CD4-positive, alpha-beta T cell treated with Interferon gamma for 1 hour (primary cell): ENCODE results near the gene MTPN.

Experiments
- DNase-seq: peaks from one replicate; pipeline ENCODE4 v3.0.0-alpha.2; 2020

The MTPN gene

DNA sequence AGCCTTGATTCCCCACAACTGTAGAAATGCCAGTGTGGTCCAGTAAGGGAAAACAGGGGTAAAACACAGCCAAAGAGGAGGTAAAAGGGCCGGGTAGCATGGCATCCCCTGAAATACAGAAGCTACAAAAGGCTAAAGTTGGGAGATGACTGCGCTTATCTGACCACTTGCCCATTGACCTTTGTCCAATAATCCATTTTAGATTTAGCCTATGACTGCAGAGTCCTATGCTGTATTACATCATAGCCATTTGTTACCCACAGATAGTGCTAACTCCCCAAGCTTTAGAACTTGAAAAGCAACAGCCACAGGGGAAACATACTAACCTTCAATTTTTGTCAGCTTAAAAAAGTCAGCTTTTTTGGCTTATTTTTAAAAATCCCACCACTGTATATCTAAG lies 26.2 kb downstream of the MTPN start:
- DNase-seq: no peak

- DNase-seq: no peak
Measured at GRCh38 chr7:135950429-135950828, 26.7 kb downstream of the MTPN start.

- DNase-seq: no peak
Measured at GRCh38 chr7:135946289-135947055, 30.7 kb downstream of the MTPN start.

- no peak for DNase-seq
Measured at GRCh38 chr7:135944753-135945152, 32.4 kb downstream of the MTPN start.

- no peak for DNase-seq
Measured at GRCh38 chr7:135943134-135943879, 33.9 kb downstream of the MTPN start.

DNA sequence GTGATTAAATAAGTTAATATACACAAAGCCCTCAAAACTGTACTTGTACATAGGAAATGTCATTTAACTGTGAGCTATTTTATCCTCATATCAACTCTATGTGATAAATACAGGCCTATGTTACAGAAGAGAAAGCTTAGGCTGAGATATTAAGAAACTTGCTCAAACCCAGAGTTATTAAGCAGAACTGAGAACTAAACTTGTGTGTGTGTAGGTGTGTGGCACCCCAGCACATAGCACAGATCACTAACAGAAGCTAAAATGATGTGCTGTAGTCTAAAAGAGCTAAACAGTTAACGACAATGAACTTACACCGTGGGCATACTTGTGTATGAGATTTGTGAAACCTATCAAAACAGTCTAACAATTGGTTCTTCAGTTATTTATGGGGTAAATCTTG lies 34.5 kb downstream of the MTPN start:
- DNase-seq: no peak

DNA sequence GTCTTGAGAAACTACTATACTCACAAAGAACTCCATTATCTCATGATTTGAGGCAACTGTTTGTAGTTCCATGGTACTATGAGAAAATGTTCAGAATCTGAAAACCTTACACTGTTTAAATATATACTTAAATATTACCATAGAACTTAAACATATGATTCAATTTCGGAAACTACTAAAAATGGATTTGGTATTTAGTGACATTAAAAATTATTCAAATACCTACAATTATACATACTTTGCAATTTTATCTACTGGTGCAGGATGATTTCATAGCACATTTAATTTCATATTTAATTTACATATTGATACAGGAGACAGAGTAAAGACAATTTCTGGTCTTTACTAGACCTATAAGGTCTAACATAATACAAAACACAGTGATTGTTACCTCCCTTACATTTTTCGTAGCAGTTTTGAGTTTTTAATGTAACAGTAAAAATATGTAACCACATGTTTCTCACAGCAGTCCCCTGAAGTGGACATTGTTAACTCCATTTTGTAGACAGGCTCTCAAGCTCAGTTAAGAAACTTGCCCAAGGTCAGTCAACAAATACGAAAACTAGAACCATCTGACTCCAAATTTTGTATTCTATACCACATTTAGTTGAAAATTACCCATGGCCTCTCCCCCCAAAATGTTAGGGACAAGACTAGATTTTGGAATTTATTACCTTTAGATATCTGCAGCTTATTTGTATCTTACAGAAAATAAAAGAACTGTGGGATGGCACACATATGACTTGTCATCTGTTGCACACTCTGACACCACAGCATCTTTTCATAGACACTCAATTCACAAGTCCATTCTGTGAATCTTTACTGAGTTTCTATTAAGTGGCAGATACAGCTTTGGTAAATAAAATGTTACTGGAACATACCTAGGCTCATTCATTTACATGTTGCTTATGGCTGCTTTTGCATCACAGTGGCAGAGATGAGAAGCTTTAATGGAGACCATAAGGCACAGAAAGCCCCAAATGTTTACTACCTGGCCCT lies 36.8 kb downstream of the MTPN start:
- no peak for DNase-seq

GRCh38 chr7:135939261-135939812 lies 37.8 kb downstream of the MTPN start:
- DNase-seq: no peak

GRCh38 chr7:135938563-135938962 lies 38.6 kb downstream of the MTPN start:
- DNase-seq: no peak

GRCh38 chr7:135938086-135938485 lies 39.1 kb downstream of the MTPN start:
- no peak for DNase-seq

DNA sequence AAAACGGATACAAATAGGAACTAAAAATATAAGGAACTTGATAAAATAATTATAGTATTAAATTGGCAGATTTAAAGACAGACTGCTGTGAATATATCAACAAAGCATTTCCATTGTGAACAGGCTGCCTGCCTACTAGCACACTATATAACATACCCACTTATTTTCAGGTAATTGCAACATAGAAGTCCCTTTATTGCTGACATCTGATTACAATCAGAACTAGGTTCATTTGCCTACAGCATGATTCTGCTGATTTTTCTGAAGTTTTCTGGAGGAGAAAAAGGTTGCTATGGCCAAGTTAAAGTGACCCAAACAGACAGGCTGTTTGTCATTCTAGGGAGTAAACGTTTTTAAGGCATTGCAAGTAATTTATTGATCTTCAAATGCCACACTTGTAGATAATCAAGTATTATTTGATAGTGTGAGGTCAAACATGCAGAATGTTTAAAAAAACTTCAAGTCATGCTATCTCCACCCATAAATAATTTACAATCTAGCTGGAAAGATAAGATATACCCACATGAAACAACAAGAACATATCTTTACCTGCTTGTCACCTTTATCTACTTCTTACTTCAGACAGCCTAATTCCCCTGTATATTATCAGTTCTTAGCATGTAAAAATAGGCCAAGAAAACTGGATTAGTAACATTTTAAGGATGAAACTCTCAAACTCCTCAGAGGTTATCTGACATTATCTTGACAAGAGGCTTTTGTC lies 40.5 kb downstream of the MTPN start:
- DNase-seq: no peak

GRCh38 chr7:135934651-135935050 lies 42.5 kb downstream of the MTPN start:
- DNase-seq: no peak

GRCh38 chr7:135933509-135934188 lies 43.5 kb downstream of the MTPN start:
- DNase-seq: no peak

- no peak for DNase-seq
Measured at GRCh38 chr7:135932131-135932530, 45.0 kb downstream of the MTPN start.

DNA sequence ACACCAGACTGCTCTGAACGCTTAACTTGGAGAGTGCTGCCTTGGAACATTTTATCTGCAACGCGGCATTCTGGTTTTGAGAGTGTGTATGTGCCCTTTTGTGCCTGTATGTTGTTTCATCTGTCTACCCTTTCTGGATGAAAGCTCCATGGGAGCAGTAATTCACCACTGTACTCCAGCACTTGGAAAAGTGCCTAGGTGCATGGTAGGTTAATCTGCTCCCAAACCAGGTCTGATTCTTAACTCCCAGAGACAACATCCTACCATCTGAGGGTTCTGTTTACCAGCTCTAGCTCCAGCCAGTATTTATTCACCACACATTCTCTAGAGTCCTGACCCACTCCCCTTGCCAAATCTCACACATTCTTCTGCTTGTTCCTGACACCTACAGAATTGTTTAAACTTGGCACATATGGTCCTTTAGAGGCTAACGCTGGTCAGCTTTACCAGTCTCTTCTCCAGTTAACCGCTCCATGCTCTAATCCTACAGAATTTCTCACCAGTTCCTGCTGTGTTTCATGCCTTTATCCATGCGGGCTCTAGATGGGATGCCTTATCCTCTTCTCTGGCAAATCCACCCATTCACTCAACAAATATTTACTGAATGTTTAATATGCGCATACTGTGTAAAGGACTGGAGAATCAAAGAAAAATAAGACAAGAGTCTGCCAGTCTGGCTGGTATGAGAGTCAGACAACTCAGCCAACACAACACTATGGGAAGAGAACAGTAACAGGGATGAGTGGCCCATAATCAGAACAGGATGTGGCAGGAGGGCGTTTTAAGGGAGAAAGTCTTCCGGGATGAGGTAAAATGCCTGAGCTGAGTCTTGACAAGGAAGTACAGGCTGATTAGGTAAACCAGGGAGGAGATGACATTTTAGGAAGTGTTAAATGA lies 46.3 kb downstream of the MTPN start:
- no peak for DNase-seq

GRCh38 chr7:135929722-135930141 lies 47.4 kb downstream of the MTPN start:
- DNase-seq: no peak

DNA sequence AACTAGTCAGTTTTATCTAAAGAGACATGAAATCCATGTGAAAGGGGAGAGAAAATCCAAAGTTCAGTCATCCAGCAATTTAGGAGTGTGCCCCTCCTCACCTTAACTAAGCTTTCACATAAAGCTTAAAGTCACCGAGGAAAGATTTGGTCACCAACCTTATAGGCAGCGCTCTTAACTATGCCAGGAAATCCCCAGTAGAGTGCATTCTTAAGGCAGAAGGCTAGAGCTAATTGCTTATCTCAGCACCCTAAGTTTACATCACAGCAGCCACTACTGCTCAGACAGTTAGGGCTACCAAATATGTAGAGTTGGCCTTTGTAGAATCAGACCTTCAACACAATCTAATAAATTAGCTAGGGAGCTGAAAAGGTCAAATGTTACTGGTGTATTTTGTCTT lies 47.9 kb downstream of the MTPN start:
- no peak for DNase-seq

- DNase-seq: no peak
Measured at GRCh38 chr7:135928136-135928535, 49.0 kb downstream of the MTPN start.

DNA sequence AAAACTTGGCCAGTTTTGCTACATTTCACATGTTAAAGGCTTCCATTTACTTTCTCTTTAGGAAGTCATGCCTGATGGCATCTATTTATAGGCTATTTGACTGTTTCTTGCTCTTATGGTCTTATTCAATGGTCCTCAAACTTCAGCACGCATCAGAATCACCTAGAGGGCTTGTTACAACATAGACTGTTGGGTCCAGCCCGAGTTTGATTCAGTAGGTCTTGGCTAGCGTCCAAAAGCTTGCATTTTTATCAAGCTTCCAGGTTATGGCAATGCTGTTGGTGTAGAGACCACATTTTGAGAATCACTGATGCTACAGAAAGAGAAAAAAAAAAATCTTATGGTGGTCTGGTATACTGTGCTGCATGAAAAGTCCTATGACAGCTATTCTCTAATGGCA lies 51.9 kb downstream of the MTPN start:
- DNase-seq: no peak

DNA sequence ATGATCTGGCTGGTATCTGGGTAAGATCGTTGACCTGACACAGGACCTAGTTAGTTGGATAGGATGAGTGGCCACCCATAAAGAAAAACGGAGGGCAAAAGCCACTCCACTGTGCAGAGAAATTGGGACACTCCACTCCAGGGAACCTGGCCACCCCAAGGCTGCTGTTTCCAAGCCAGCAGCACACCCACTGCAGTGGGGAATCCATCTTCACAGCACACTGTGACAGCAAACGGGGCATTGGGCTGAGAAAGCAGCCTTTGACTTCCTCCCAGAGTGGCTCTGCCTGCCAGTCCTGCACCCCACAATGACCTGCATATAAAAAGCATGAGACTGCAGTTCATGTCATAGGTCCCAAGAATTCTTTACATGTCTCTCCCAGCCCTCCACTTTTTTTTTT lies 52.9 kb downstream of the MTPN start:
- DNase-seq: no peak

DNA sequence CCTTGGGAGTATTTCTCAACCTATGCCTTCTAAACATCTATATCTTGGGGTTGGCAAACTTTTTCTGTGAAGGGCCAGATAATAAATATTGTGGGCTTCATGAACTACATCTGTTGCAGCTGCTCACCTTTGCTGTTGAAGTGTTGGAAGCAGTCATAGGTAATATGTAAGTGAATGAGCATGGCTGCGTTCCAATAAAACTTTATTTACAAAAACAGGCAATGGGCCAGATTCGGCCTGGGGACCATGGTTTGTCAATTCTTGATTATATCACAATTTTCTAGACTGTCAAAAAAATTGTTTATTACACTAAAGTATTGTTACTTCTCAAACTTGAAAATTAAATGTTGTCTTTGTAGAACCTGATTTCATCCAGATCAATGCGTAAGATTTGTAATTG lies 54.9 kb downstream of the MTPN start:
- no peak for DNase-seq
